ENCODE results near the gene ITGB4. TPM values are rescaled to one million over a fixed set of nuclear protein-coding genes. Genes with fewer than 3 reads are reported as not detected.

The ITGB4 gene
- total and polyA plus RNA-seq, 2 of the 13 experiments (the other 11 are each of a cell fraction or from before 2014, with no cell fraction given): 6.9 to 14.5 TPM

DNA sequence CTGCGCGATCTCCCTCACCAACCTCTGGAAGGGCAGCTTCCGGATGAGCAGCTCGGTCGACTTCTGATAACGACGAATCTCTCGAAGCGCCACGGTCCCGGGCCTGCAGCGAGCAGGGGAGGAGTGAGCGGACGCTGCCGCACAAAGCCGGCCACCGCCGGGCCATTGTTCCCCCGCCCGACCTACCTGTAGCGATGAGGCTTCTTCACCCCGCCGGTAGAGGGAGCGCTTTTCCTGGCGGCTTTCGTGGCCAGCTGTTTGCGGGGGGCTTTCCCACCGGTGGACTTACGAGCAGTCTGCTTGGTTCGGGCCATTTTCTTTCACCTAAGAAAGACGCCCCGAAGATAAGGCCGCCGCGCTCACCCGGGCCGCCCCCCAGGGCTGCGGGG lies 57.6 kb downstream of the ITGB4 start:
- H3K4me2 ChIP-seq (ENCODE audit: low read depth, low read length): peak overlapping the region; percentile 88
- peak; percentile 49 for DNase-seq (ENCODE audit: low spot score)
- no peak for FAIRE-seq
- no peaks in the 10 kb centered on the region; a peak in 1 of 5 replicates for H3K27me3 ChIP-seq (ENCODE audit: control insufficient read depth in 1 of 2, insufficient read depth in 2 of 2, low read length in 2 of 2)
- H3K9me3 ChIP-seq (ENCODE audit: low read length): no peaks in the 10 kb centered on the region
- POLR2A ChIA-PET: interaction anchor here (0.7 to 13.1 kb wide), 10 partner anchors 9 to 468 kb away, joined by 3 to 390 read pairs (median 34); partner anchors contain the start of genes GALK1, LLGL2, TRIM47 and UNC13D
- H3K4me3 ChIP-seq (replicated peaks in 1 of 3; ENCODE audit: insufficient read depth in 1 of 3, low read depth in 2 of 3, low read length in 3 of 3): peak overlapping the region; percentile 73 to 92 (median 86)
- peaks cover 61% of the 10 kb centered on the region for H3K4me1 ChIP-seq (ENCODE audit: insufficient read depth, low read length)
- intact Hi-C loops (cut with micrococcal nuclease; ENCODE audit: unreplicated experiment): loop anchor here (2.0 to 5.0 kb wide), 2 partner anchors 48 to 66 kb away; partner anchors contain the start of gene UNC13D
- WGBS (ENCODE audit: low lambda C conversion rate): under 1% methylated on average over 23 of the region's 38 CpGs
- no TSS peak for BruUV-seq (replicated peaks)
- H3K27ac ChIP-seq (ENCODE audit: extremely low read length, insufficient read depth, low read length): peak overlapping the region; percentile 91
- H3K79me2 ChIP-seq (ENCODE audit: insufficient read depth, low read length): peaks cover 23% of the 10 kb centered on the region
- no peak overlapping the region for H2AFZ ChIP-seq (ENCODE audit: low read length)
- peaks cover 8 to 9% of the 10 kb centered on the region in 2 experiments; a peak in 4 of 5 replicates for H3K36me3 ChIP-seq (replicated peaks in 1 of 2; ENCODE audit: control insufficient read depth in 1 of 2, insufficient read depth in 2 of 2, low read length in 2 of 2)
- in situ Hi-C loops (cut with HindIII; ENCODE audit: extremely low pct_ligation_motif_present, low pct_unique_long_range_greater_than_20kb): no loop called here
- peaks cover 32% of the 10 kb centered on the region for H4K20me1 ChIP-seq (ENCODE audit: insufficient read depth, low read length)
- peak; percentile 2 for ATAC-seq
- CTCF ChIA-PET (ENCODE audit: low intra/inter-chr PET ratio, low total read pairs): no interaction called here
- peak overlapping the region; percentile 98 for H3K9ac ChIP-seq (ENCODE audit: insufficient read depth, low read depth, low read length)
- no peak for TF ChIP-seq ZSCAN22 (CRISPR knock-in tag; IDR thresholded peaks at IDR 0.05)
- no peak for TF ChIP-seq ZNF646 (CRISPR knock-in tag; IDR thresholded peaks at IDR 0.05)
- no peak for TF ChIP-seq ZSCAN12 (CRISPR knock-in tag; IDR thresholded peaks at IDR 0.05)
- TF ChIP-seq ARID2 (CRISPR knock-in tag; IDR thresholded peaks at IDR 0.05; ENCODE audit: borderline replicate concordance): 0 out of 2 replicates have a peak, but pooled peaks have one; percentile 8
- no peak for TF ChIP-seq SNAPC2 (CRISPR knock-in tag; IDR thresholded peaks at IDR 0.05)
- TF ChIP-seq, protein P1, sequence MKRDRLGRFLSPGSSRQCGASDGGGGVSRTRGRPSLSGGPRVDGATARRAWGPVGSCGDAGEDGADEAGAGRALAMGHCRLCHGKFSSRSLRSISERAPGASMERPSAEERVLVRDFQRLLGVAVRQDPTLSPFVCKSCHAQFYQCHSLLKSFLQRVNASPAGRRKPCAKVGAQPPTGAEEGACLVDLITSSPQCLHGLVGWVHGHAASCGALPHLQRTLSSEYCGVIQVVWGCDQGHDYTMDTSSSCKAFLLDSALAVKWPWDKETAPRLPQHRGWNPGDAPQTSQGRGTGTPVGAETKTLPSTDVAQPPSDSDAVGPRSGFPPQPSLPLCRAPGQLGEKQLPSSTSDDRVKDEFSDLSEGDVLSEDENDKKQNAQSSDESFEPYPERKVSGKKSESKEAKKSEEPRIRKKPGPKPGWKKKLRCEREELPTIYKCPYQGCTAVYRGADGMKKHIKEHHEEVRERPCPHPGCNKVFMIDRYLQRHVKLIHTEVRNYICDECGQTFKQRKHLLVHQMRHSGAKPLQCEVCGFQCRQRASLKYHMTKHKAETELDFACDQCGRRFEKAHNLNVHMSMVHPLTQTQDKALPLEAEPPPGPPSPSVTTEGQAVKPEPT (CRISPR knock-in tag; IDR thresholded peaks at IDR 0.05; ENCODE audit: low read depth): 0 out of 2 replicates have a peak, but pooled peaks have one; percentile 33
- no peak for TF ChIP-seq STAT6 (CRISPR knock-in tag; IDR thresholded peaks at IDR 0.05; ENCODE audit: borderline replicate concordance)
- TF ChIP-seq HMGA1 (CRISPR knock-in tag; conservative IDR thresholded peaks at IDR 0.05): no peak
- TF ChIP-seq ZNF354B (CRISPR knock-in tag; IDR thresholded peaks at IDR 0.05): 0 out of 2 replicates have a peak, but pooled peaks have one; percentile 82
- TF ChIP-seq ZNF768 (CRISPR knock-in tag; IDR thresholded peaks at IDR 0.05): no peak
- no peak for TF ChIP-seq IRX3 (CRISPR knock-in tag; IDR thresholded peaks at IDR 0.05; ENCODE audit: borderline replicate concordance, low read depth)
- TF ChIP-seq ZNF616 (CRISPR knock-in tag; IDR thresholded peaks at IDR 0.05; ENCODE audit: low read depth): no peak
- no peak for TF ChIP-seq ZEB1 (IDR thresholded peaks at IDR 0.05; ENCODE audit: insufficient replicate concordance, low read depth)
